Peyer's patch (tissue), 4 donors: ENCODE measurements around the gene SUPT16H.

Experiments
- CTCF ChIP-seq, 6 experiments: fragments of 450-650 bp in 4 of 6; fragments of 200-600 bp in 2 of 6; sonication (generic) in 1 of 6; IDR thresholded peaks; one replicate each; pipeline ENCODE4 v1.5.1; 2017 to 2019; ENCODE audit warnings: antibody characterized with exemption in 6 of 6, mild to moderate bottlenecking in 3 of 6, moderate library complexity in 1 of 6
- POLR2A ChIP-seq, 2 donors: fragments of 450-650 bp; IDR thresholded peaks; one replicate each; pipeline ENCODE4 v1.5.1; 2017; ENCODE audit warnings: antibody characterized with exemption in 2 of 2, mild to moderate bottlenecking in 2 of 2, moderate library complexity in 2 of 2

GRCh38 chr14:21347201-21347600 is 36.6 kb downstream of the SUPT16H start:
- TF ChIP-seq CTCF (IDR thresholded peaks at IDR 0.05) (no peak), POLR2A (IDR thresholded peaks at IDR 0.05) (no peak)
